IMR-90 (cell line): Measurements from ENCODE around the gene TMCC3. TPM values are rescaled to one million over a fixed set of nuclear protein-coding genes. Genes with fewer than 3 reads are reported as not detected.

ENCODE experiments used
- ATAC-seq: fragments of 200-7000 bp; cut with Tn5 transposase; 2 replicates; pipeline ENCODE4 v1.9.1; 2020; ENCODE audit warnings: low read depth, mild to moderate bottlenecking, moderate library complexity
- BruUV-seq: library from RNA; stranded (reverse); fragments of 400-500 nt; replicated peaks from 2 replicates; lab custom pipeline; 2021; lab: Mats Ljungman, UMichigan
- CTCF ChIA-PET: fragments of 300-600 bp; formaldehyde crosslinking; extraction: SDS; loops from one replicate; lab custom pipeline; 2021; ENCODE audit warnings: antibody characterized with exemption; lab: Yijun Ruan, JAX
- POLR2A ChIA-PET: fragments of 300-600 bp; sonication (Branson Sonifier 250); formaldehyde crosslinking; loops from one replicate; lab custom pipeline; 2022; ENCODE audit warnings: antibody characterized with exemption; ENCODE audit not compliant: unreplicated experiment; lab: Charles Lee
- DNase-seq: peaks from one replicate; pipeline ENCODE4 v3.0.0; 2013
- H2AFZ ChIP-seq: replicated peaks from 2 replicates; pipeline ENCODE3; 2013; ENCODE audit warnings: low read length, mild to moderate bottlenecking; ENCODE audit not compliant: poor library complexity
- H2AK5ac ChIP-seq: 2 replicates; pipeline ENCODE4 v1.6.1; 2013; ENCODE audit warnings: low read depth, low read length, inconsistent platforms
- H2AK9ac ChIP-seq: replicated peaks from 2 replicates; pipeline ENCODE3; 2013; ENCODE audit warnings: mild to moderate bottlenecking, low read depth, low read length, moderate library complexity; ENCODE audit not compliant: poor library complexity
- H2BK120ac ChIP-seq: 2 replicates; pipeline ENCODE4 v1.6.1; 2013; ENCODE audit warnings: low read depth, low read length, inconsistent platforms
- H2BK15ac ChIP-seq: 3 replicates; pipeline ENCODE4 v1.6.1; 2013; ENCODE audit warnings: low read depth, low read length, inconsistent platforms
- H2BK20ac ChIP-seq: 2 replicates; pipeline ENCODE4 v1.6.1; 2013; ENCODE audit warnings: low read depth, mild to moderate bottlenecking, inconsistent platforms, low read length, moderate library complexity
- H2BK5ac ChIP-seq: 2 replicates; pipeline ENCODE4 v1.6.1; 2013; ENCODE audit warnings: mild to moderate bottlenecking, low read depth, low read length, inconsistent platforms; ENCODE audit not compliant: poor library complexity, severe bottlenecking
- H3K14ac ChIP-seq: replicated peaks from 2 replicates; pipeline ENCODE4 v1.6.1; 2013; ENCODE audit warnings: low read depth, low read length, inconsistent platforms
- H3K18ac ChIP-seq: 2 replicates; pipeline ENCODE4 v1.6.1; 2013; ENCODE audit warnings: low read depth, low read length, control low read depth
- H3K23ac ChIP-seq: 2 replicates; pipeline ENCODE4 v1.6.1; 2013; ENCODE audit warnings: low read depth, low read length, inconsistent platforms
- H3K27ac ChIP-seq: 2 replicates; pipeline ENCODE4 v1.5.1; 2013; ENCODE audit warnings: mild to moderate bottlenecking, control low read depth, low read length; ENCODE audit not compliant: insufficient read depth
- H3K27me3 ChIP-seq: 2 replicates; pipeline ENCODE4 v1.6.1; 2013; ENCODE audit warnings: low read length; ENCODE audit not compliant: control insufficient read depth, insufficient read depth
- H3K36me3 ChIP-seq: 2 replicates; pipeline ENCODE4 v1.6.1; 2013; ENCODE audit warnings: low read length, mixed read lengths; ENCODE audit not compliant: control insufficient read depth, insufficient read depth
- H3K4ac ChIP-seq: 2 replicates; pipeline ENCODE4 v1.6.1; 2013; ENCODE audit warnings: low read depth, low read length, inconsistent platforms
- H3K4me1 ChIP-seq: 2 replicates; pipeline ENCODE4 v1.6.1; 2013; ENCODE audit warnings: low read length, mixed read lengths; ENCODE audit not compliant: control insufficient read depth, insufficient read depth
- H3K4me2 ChIP-seq: 2 replicates; pipeline ENCODE4 v1.6.1; 2013; ENCODE audit warnings: low read depth, mild to moderate bottlenecking, control low read depth, low read length, moderate library complexity
- H3K4me3 ChIP-seq: 2 replicates; pipeline ENCODE4 v1.5.1; 2013; ENCODE audit warnings: low read depth, mild to moderate bottlenecking, control low read depth, low read length, moderate library complexity; ENCODE audit not compliant: insufficient read depth
- H3K56ac ChIP-seq: 2 replicates; pipeline ENCODE4 v1.6.1; 2013; ENCODE audit warnings: low read length, inconsistent platforms; ENCODE audit not compliant: insufficient read depth; ENCODE audit errors: extremely low read depth
- H3K79me1 ChIP-seq, 2 experiments: 2 replicates each; pipeline ENCODE4 v1.6.1; 2013; ENCODE audit warnings: low read length in 2 of 2, inconsistent platforms in 1 of 2, low read depth in 1 of 2
- H3K9ac ChIP-seq: 2 replicates; pipeline ENCODE4 v1.6.1; 2013; ENCODE audit warnings: low read depth, low read length, control low read depth
- H3K9me1 ChIP-seq: 2 replicates; pipeline ENCODE4 v1.6.1; 2013; ENCODE audit warnings: low read length, inconsistent platforms; ENCODE audit not compliant: insufficient read depth
- H3K9me3 ChIP-seq: 2 replicates; pipeline ENCODE4 v1.6.1; 2013; ENCODE audit warnings: low read length; ENCODE audit not compliant: control insufficient read depth, insufficient read depth
- H4K20me1 ChIP-seq: 2 replicates; pipeline ENCODE4 v1.6.1; 2013; ENCODE audit warnings: low read length, inconsistent platforms; ENCODE audit not compliant: insufficient read depth
- H4K5ac ChIP-seq: 2 replicates; pipeline ENCODE4 v1.6.1; 2013; ENCODE audit warnings: mild to moderate bottlenecking, low read depth, low read length, control low read depth
- H4K8ac ChIP-seq, 2 experiments: 2 replicates each; pipeline ENCODE4 v1.6.1; 2013; ENCODE audit warnings: low read depth in 2 of 2, low read length in 2 of 2, control low read depth in 1 of 2, inconsistent platforms in 1 of 2
- H4K91ac ChIP-seq: 2 replicates; pipeline ENCODE4 v1.6.1; 2013; ENCODE audit warnings: low read depth, low read length, inconsistent platforms; ENCODE audit not compliant: insufficient read depth
- BHLHE40 ChIP-seq: fragments of 150-350 bp; IDR thresholded peaks from 2 replicates; pipeline ENCODE4 v1.6.1; 2016; ENCODE audit warnings: mild to moderate bottlenecking, low read depth, low read length
- CEBPB ChIP-seq: IDR thresholded peaks from 2 replicates; pipeline ENCODE4 v1.6.1; 2012; ENCODE audit warnings: low read depth, low read length, improper control_type of control experiment
- CHD1 ChIP-seq: IDR thresholded peaks from 2 replicates; pipeline ENCODE4 v1.6.1; 2012; ENCODE audit warnings: low read depth, low read length, improper control_type of control experiment
- FOS ChIP-seq: fragments of 150-350 bp; IDR thresholded peaks from 2 replicates; pipeline ENCODE4 v1.6.1; 2016; ENCODE audit warnings: low read depth, low read length
- MAFK ChIP-seq: IDR thresholded peaks from 2 replicates; pipeline ENCODE4 v1.6.1; 2012; ENCODE audit warnings: low read depth, low read length, improper control_type of control experiment
- MAZ ChIP-seq: IDR thresholded peaks from 2 replicates; pipeline ENCODE4 v1.6.1; 2012; ENCODE audit warnings: low read depth, mild to moderate bottlenecking, low read length, improper control_type of control experiment, moderate library complexity, borderline replicate concordance
- MXI1 ChIP-seq: IDR thresholded peaks from 2 replicates; pipeline ENCODE4 v1.6.1; 2012; ENCODE audit warnings: low read depth, mild to moderate bottlenecking, low read length, moderate library complexity, borderline replicate concordance
- NFE2L2 ChIP-seq: fragments of 150-350 bp; IDR thresholded peaks from 2 replicates; pipeline ENCODE4 v1.6.1; 2016; ENCODE audit warnings: low read depth, mild to moderate bottlenecking, low read length
- POLR2A ChIP-seq: IDR thresholded peaks from 2 replicates; pipeline ENCODE4 v1.6.1; 2012; ENCODE audit warnings: mild to moderate bottlenecking, low read depth, low read length
- RAD21 ChIP-seq: IDR thresholded peaks from 2 replicates; pipeline ENCODE4 v1.6.1; 2012; ENCODE audit warnings: low read length, improper control_type of control experiment
- RCOR1 ChIP-seq: IDR thresholded peaks from 2 replicates; pipeline ENCODE4 v1.6.1; 2012; ENCODE audit warnings: mild to moderate bottlenecking, low read length, improper control_type of control experiment; ENCODE audit not compliant: insufficient replicate concordance
- RFX5 ChIP-seq: IDR thresholded peaks from 2 replicates; pipeline ENCODE4 v1.8.0; 2012; ENCODE audit warnings: low read depth, mild to moderate bottlenecking, low read length, moderate library complexity
- SMC3 ChIP-seq: fragments of 150-350 bp; IDR thresholded peaks from 2 replicates; pipeline ENCODE4 v1.6.1; 2016; ENCODE audit warnings: low read depth, mild to moderate bottlenecking, antibody characterized with exemption, low read length, moderate library complexity
- WGBS, 2 experiments: methylation state at CpG; one replicate each; pipeline versions ENCODE4 v1.1.5 to v1.1.7; 2013; ENCODE audit warnings: missing lambda C conversion rate in 2 of 2; ENCODE audit not compliant: insufficient read length in 1 of 2; ENCODE audit errors: extremely low coverage in 2 of 2; 5-methylcytosine and 5-hydroxymethylcytosine counted together
- dilution Hi-C: fragments of 300-500 bp; cut with HindIII; formaldehyde crosslinking; loops from one replicate; pipeline ENCODE4 v1.14.3; 2018; ENCODE audit warnings: low sequenced_read_pairs; ENCODE audit not compliant: unreplicated experiment
- in situ Hi-C: fragments of 300-500 bp; cut with MboI; formaldehyde crosslinking; loops from 3 replicates; pipeline ENCODE4 v1.14.3; 2019; ENCODE audit warnings: low sequenced_read_pairs, inconsistent platforms, mixed read lengths
- intact Hi-C: fragments of 100-400 bp; cut with micrococcal nuclease; formaldehyde crosslinking; loops from 2 replicates; pipeline ENCODE4 v1.10.0; 2022
- polyA plus RNA-seq, 3 experiments: library from polyadenylated mRNA; depleted of rRNA; stranded (reverse); fragments of >200 nt; gene quantifications; 2 replicates each; pipeline ENCODE4 v1.2.3, GENCODE V29; 2012; ENCODE audit warnings: low replicate concordance in 1 of 3
- total RNA-seq: library from RNA; depleted of rRNA; stranded (reverse); fragments of >200 nt; gene quantifications from 2 replicates; pipeline ENCODE4 v1.2.3, GENCODE V29; 2012
- TF ChIP-seq, protein P1 (sequence below): fragments of 150-350 bp; IDR thresholded peaks from 2 replicates; pipeline ENCODE4 v1.6.1; 2016; ENCODE audit warnings: low read depth, mild to moderate bottlenecking, low read length, moderate library complexity, borderline replicate concordance
- TF ChIP-seq, protein P2 (sequence below): conservative IDR thresholded peaks from 2 replicates; pipeline ENCODE4 v1.5.1; 2012; ENCODE audit warnings: mild to moderate bottlenecking, low read depth, low read length, improper control_type of control experiment

Gene TMCC3
- total and polyA plus RNA-seq, 2 of the 4 experiments (the other 2 are of a cell fraction) = 0.14 to 0.36 TPM

DNA sequence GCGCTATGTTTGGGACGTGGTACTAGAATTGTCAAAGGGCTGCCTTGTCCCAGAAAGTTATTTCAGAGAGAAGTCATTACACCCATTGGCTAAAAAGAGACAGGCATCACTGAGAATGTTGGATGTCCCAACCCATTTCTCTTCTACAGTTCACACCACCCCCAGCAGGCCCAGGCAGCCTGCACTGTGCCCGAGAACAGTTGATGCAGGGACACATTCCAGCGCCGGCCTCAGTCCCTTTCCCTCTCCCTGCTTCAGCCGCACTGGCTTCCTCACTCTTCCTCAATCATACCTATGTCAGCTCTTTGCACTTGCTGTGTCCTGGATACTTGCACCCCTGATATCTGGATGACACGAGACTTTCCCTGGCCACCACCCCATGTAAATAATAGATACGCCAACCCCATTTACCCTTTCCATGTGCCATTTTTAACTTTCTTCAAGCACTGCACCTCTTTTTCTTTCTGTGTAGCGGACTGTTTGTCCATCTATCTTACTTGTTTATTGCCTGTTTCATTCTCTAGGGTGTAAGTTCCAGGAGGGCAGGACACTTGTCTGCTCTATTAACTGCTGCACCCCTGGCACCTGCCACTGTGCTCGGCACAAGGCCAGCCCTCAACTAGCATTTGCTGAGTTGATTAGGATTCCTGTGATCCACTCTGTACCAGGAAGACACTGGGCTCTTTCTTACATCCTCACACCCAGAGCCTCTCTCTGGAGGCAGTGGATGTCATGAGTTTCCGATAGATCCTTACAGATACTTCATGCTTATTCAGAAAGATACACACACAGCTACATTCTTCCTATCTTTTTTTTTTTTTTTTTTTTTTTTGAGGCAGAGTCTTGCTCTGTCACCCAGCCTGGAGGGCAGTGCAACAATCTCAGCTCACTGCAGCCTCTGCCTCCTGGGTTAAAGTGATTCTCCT lies 114.1 kb downstream of the TMCC3 start:
- H3K14ac ChIP-seq = no peak overlapping the region
- BruUV-seq = no TSS peak
- POLR2A ChIA-PET = no interaction called here
- no peak overlapping the region for H3K4me3 ChIP-seq
- in situ Hi-C loops (no loop called here), dilution Hi-C loops (loop anchor here (25.0 kb wide), 1 partner anchor 399 kb away; the partner anchor contains the start of gene PLXNC1), intact Hi-C loops (no loop called here)
- H2AFZ ChIP-seq = no peak overlapping the region
- H3K9me3 ChIP-seq = no peaks in the 10 kb centered on the region
- no peak overlapping the region for H2BK15ac ChIP-seq
- no peak overlapping the region for H3K4ac ChIP-seq
- no peak overlapping the region for H2BK5ac ChIP-seq
- H3K18ac ChIP-seq = no peak overlapping the region
- ATAC-seq (no peak), DNase-seq (no peak)
- H4K5ac ChIP-seq = no peak overlapping the region
- H3K56ac ChIP-seq = no peak overlapping the region
- no peak overlapping the region for H3K9ac ChIP-seq
- peaks cover 18% of the 10 kb centered on the region for H3K27me3 ChIP-seq
- no peak overlapping the region for H2AK9ac ChIP-seq
- no peaks in the 10 kb centered on the region for H3K36me3 ChIP-seq
- H4K8ac ChIP-seq = no peak overlapping the region
- H2AK5ac ChIP-seq = no peak overlapping the region
- no peak overlapping the region for H4K91ac ChIP-seq
- no peak overlapping the region for H3K27ac ChIP-seq
- no peaks in the 10 kb centered on the region for H3K79me1 ChIP-seq
- WGBS, 2 experiments = 71% methylated on average over 3 of the region's 11 CpGs; no CpG with 5 or more reads in 1 of the 2 experiments
- H2BK20ac ChIP-seq = no peak overlapping the region
- no peak overlapping the region for H3K23ac ChIP-seq
- H2BK120ac ChIP-seq = no peak overlapping the region
- no peaks in the 10 kb centered on the region for H4K20me1 ChIP-seq
- H3K9me1 ChIP-seq = no peaks in the 10 kb centered on the region
- no peak overlapping the region for H3K4me2 ChIP-seq
- CTCF ChIA-PET = no interaction called here
- no peaks in the 10 kb centered on the region for H3K4me1 ChIP-seq
- TF ChIP-seq, protein P1, sequence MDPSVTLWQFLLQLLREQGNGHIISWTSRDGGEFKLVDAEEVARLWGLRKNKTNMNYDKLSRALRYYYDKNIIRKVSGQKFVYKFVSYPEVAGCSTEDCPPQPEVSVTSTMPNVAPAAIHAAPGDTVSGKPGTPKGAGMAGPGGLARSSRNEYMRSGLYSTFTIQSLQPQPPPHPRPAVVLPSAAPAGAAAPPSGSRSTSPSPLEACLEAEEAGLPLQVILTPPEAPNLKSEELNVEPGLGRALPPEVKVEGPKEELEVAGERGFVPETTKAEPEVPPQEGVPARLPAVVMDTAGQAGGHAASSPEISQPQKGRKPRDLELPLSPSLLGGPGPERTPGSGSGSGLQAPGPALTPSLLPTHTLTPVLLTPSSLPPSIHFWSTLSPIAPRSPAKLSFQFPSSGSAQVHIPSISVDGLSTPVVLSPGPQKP = no peak
- TF ChIP-seq CHD1 (no peak), CEBPB (no peak), RFX5 (no peak), RCOR1 (no peak), MAZ (no peak), MAFK (no peak), MXI1 (no peak), BHLHE40 (no peak), NFE2L2 (no peak), SMC3 (no peak), FOS (no peak), RAD21 (no peak), POLR2A (no peak)
- TF ChIP-seq, protein P2, sequence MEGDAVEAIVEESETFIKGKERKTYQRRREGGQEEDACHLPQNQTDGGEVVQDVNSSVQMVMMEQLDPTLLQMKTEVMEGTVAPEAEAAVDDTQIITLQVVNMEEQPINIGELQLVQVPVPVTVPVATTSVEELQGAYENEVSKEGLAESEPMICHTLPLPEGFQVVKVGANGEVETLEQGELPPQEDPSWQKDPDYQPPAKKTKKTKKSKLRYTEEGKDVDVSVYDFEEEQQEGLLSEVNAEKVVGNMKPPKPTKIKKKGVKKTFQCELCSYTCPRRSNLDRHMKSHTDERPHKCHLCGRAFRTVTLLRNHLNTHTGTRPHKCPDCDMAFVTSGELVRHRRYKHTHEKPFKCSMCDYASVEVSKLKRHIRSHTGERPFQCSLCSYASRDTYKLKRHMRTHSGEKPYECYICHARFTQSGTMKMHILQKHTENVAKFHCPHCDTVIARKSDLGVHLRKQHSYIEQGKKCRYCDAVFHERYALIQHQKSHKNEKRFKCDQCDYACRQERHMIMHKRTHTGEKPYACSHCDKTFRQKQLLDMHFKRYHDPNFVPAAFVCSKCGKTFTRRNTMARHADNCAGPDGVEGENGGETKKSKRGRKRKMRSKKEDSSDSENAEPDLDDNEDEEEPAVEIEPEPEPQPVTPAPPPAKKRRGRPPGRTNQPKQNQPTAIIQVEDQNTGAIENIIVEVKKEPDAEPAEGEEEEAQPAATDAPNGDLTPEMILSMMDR = no peak
